ENCODE data around the gene ZNF28. TPM values are rescaled to one million over a fixed set of nuclear protein-coding genes. Genes with fewer than 3 reads are reported as not detected.

ZNF28 gene
- total RNA-seq, 1 donor from 2014 or later: 7.1 TPM

GRCh38 chr19:52749780-52750179 is 71.7 kb downstream of the ZNF28 start:
- H3K9me3 ChIP-seq (replicated peaks): no peaks in the 10 kb centered on the region
- H3K4me3 ChIP-seq: no peak overlapping the region
- intact Hi-C loops (cut with micrococcal nuclease): loop anchor here (5.0 kb wide), 1 partner anchor 502 kb away; no protein-coding TSS in a partner anchor
- TF ChIP-seq, protein P1, sequence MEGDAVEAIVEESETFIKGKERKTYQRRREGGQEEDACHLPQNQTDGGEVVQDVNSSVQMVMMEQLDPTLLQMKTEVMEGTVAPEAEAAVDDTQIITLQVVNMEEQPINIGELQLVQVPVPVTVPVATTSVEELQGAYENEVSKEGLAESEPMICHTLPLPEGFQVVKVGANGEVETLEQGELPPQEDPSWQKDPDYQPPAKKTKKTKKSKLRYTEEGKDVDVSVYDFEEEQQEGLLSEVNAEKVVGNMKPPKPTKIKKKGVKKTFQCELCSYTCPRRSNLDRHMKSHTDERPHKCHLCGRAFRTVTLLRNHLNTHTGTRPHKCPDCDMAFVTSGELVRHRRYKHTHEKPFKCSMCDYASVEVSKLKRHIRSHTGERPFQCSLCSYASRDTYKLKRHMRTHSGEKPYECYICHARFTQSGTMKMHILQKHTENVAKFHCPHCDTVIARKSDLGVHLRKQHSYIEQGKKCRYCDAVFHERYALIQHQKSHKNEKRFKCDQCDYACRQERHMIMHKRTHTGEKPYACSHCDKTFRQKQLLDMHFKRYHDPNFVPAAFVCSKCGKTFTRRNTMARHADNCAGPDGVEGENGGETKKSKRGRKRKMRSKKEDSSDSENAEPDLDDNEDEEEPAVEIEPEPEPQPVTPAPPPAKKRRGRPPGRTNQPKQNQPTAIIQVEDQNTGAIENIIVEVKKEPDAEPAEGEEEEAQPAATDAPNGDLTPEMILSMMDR (IDR thresholded peaks at IDR 0.05; ENCODE audit: borderline replicate concordance): no peak
- H3K36me3 ChIP-seq: no peaks in the 10 kb centered on the region
- no peak overlapping the region for H3K27ac ChIP-seq (replicated peaks)
- no peak for DNase-seq
- no peaks in the 10 kb centered on the region for H3K4me1 ChIP-seq
- no peaks in the 10 kb centered on the region for H3K27me3 ChIP-seq (ENCODE audit: low read depth)

DNA sequence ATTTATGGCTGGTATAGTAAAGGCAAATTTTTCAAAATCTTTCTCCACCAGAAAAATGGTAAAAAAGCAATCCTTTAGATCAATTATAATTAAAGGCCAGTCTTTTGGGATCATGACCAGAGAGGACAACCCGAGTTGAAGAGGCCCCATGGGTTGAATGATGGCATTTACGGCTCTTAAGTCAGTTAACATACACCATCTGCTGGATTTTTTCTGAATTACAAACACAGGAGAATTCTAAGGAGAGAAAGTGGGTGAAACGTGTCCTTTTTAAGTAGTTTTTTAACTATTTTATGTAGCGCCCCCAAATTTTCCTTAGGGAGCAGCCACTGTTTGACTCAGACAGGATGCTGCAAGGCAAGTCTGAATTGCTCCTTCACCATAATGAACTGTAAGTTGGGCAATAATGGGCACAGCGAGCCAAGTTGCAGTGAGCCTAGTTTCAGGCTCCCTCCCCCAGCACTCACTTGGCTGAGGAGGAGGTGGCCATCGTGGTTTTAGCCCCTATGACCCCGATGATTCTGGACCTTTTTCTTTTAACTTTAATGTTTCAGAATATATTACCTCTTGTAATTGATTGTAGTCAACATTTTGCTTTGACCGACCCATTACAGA is 73.0 kb downstream of the ZNF28 start:
- H3K27ac ChIP-seq (replicated peaks): no peak overlapping the region
- no peak for DNase-seq
- H3K27me3 ChIP-seq (ENCODE audit: low read depth): no peaks in the 10 kb centered on the region
- no peaks in the 10 kb centered on the region for H3K9me3 ChIP-seq (replicated peaks)
- no peaks in the 10 kb centered on the region for H3K36me3 ChIP-seq
- H3K4me1 ChIP-seq: no peaks in the 10 kb centered on the region
- H3K4me3 ChIP-seq: no peak overlapping the region
- intact Hi-C loops (cut with micrococcal nuclease): loop anchor here (5.0 kb wide), 1 partner anchor 501 kb away; no protein-coding TSS in a partner anchor
- TF ChIP-seq, protein P1 (IDR thresholded peaks at IDR 0.05; ENCODE audit: borderline replicate concordance): peak; percentile 52

Other genes with a start within 250 kb of the ZNF28 start
- 21.1 TPM for gene ZNF83, start 183.3 kb downstream of the ZNF28 start, total RNA-seq
- gene ZNF611, start 86.6 kb downstream of the ZNF28 start, total RNA-seq: 7.0 TPM
- 2.9 TPM for gene ZNF600, start 34.8 kb downstream of the ZNF28 start, total RNA-seq
- gene ZNF468, start 36.0 kb upstream of the ZNF28 start, total RNA-seq: 8.3 TPM
- gene ZNF320, start 76.0 kb upstream of the ZNF28 start, total RNA-seq: 11.1 TPM
- 1.6 TPM for gene ZNF888, start 101.8 kb upstream of the ZNF28 start, total RNA-seq
- gene ZNF816, start 141.2 kb upstream of the ZNF28 start, total RNA-seq: 5.9 TPM
- 0.11 TPM for gene ERVV-1, start 192.3 kb upstream of the ZNF28 start, total RNA-seq
- not detected for gene ERVV-2, start 223.1 kb upstream of the ZNF28 start, total RNA-seq

Measured in left ventricle myocardium inferior (tissue), 1 donor.